Upper lobe of left lung (tissue), 6 donors: Measurements from ENCODE around the gene KDM2B. TPM values are rescaled to one million over a fixed set of nuclear protein-coding genes. Genes with fewer than 3 reads are reported as not detected.

Source experiments
- ATAC-seq, 2 donors: fragments of 200-7000 bp; cut with Tn5 transposase; one replicate each; pipeline ENCODE4 v1.9.1; 2022; ENCODE audit warnings: mild to moderate bottlenecking in 2 of 2, moderate library complexity in 2 of 2; ENCODE audit not compliant: low FRiP score in 2 of 2
- DNase-seq, 2 donors: peaks; one replicate each; pipeline ENCODE4 v3.0.0-alpha.2; 2019 to 2020
- H3K27ac ChIP-seq, 4 donors: fragments of 200-600 bp; sonication (generic); one replicate each; pipeline ENCODE4 v1.5.1; 2016 to 2019
- H3K27me3 ChIP-seq, 4 donors: fragments of 200-600 bp; sonication (generic); one replicate each; pipeline ENCODE4 v1.5.1; 2017 to 2019
- H3K36me3 ChIP-seq, 4 donors: fragments of 200-600 bp; sonication (generic); one replicate each; pipeline ENCODE4 v1.5.1; 2016 to 2019
- H3K4me1 ChIP-seq, 4 donors: fragments of 200-600 bp; sonication (generic); one replicate each; pipeline ENCODE4 v1.5.1; 2018 to 2019
- H3K4me3 ChIP-seq, 4 donors: fragments of 200-600 bp; sonication (generic); one replicate each; pipeline ENCODE4 v1.5.1; 2017 to 2019; ENCODE audit warnings: mild to moderate bottlenecking in 2 of 4, moderate library complexity in 1 of 4
- H3K9me3 ChIP-seq, 4 donors: fragments of 200-600 bp; sonication (generic); one replicate each; pipeline ENCODE4 v1.5.1; 2018 to 2019
- CTCF ChIP-seq, 6 experiments: fragments of 450-650 bp in 4 of 6; fragments of 200-600 bp in 2 of 6; sonication (generic) in 2 of 6; IDR thresholded peaks; one replicate each; pipeline ENCODE4 v1.5.1; 2016 to 2019; ENCODE audit warnings: antibody characterized with exemption in 6 of 6
- EP300 ChIP-seq, 4 donors: sonication (generic); formaldehyde crosslinking; IDR thresholded peaks; one replicate each; pipeline ENCODE4 v1.5.1; 2017; ENCODE audit warnings: antibody characterized with exemption in 4 of 4, control low read depth in 2 of 4
- POLR2A ChIP-seq, 4 donors: fragments of 450-650 bp; IDR thresholded peaks; one replicate each; pipeline ENCODE4 v1.5.1; 2016 to 2017; ENCODE audit warnings: antibody characterized with exemption in 4 of 4, mild to moderate bottlenecking in 2 of 4
- POLR2AphosphoS5 ChIP-seq, 2 donors: sonication (generic); formaldehyde crosslinking; IDR thresholded peaks; one replicate each; pipeline ENCODE4 v1.5.1; 2017; ENCODE audit warnings: antibody characterized with exemption in 2 of 2
- WGBS, 2 donors: methylation state at CpG; one replicate each; pipeline ENCODE4 v1.1.5; 2017 to 2018; 5-methylcytosine and 5-hydroxymethylcytosine counted together
- total RNA-seq, 6 donors: library from RNA; depleted of rRNA in 4 of 6; stranded (reverse); fragments of >200 nt in 4 of 6; gene quantifications; one replicate each; pipeline versions ENCODE4 v1.1.0 to v1.2.1, GENCODE V29; 2016 to 2021
- donor health status: DM: no; HTN: no; CAD: no; lungs with moderate emphysema.
- donor health status: DM: no; HTN: yes; CAD: no; lungs with severe emphysema.

KDM2B gene
- total RNA-seq, 6 donors from 2014 or later: 29.5 to 81.7 (median 34.2) TPM

DNA sequence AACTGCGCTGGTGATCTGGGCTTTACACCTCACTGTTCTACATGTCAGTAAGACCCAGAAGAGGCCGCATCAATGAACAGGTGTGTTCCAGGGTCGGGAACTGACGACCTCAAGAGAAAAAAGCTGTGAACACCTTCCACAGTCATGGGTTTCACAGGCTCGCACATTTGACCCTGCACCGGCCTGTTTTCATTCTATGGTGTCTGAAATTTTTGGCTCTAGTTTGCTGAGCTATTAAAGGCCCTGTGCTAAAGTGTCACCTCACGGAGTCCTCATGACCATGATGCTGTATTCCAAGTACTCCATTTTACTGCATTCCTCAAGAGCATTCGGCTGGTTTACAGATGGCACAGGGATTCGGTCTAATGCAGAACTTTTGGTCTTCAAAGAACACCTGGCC, 78.9 kb downstream of the KDM2B start:
- DNase-seq (no peak), ATAC-seq (no peak)
- H3K4me1 ChIP-seq: peaks cover 0 to 5% (median 2%) of the 10 kb centered on the region in 4 donors
- no peak overlapping the region for H3K4me3 ChIP-seq
- TF ChIP-seq CTCF (IDR thresholded peaks at IDR 0.05): no peak
- no peak for TF ChIP-seq POLR2A (IDR thresholded peaks at IDR 0.05)
- no peak for TF ChIP-seq EP300 (IDR thresholded peaks at IDR 0.05)
- no peak for TF ChIP-seq POLR2AphosphoS5 (IDR thresholded peaks at IDR 0.05)
- WGBS, 2 donors: 94 to 95% methylated on average over 9 of the region's 9 CpGs
- H3K27ac ChIP-seq: no peak overlapping the region
- H3K9me3 ChIP-seq: no peaks in the 10 kb centered on the region
- H3K27me3 ChIP-seq: no peaks in the 10 kb centered on the region
- H3K36me3 ChIP-seq: peaks cover 0 to 17% (median 5%) of the 10 kb centered on the region in 4 donors

DNA sequence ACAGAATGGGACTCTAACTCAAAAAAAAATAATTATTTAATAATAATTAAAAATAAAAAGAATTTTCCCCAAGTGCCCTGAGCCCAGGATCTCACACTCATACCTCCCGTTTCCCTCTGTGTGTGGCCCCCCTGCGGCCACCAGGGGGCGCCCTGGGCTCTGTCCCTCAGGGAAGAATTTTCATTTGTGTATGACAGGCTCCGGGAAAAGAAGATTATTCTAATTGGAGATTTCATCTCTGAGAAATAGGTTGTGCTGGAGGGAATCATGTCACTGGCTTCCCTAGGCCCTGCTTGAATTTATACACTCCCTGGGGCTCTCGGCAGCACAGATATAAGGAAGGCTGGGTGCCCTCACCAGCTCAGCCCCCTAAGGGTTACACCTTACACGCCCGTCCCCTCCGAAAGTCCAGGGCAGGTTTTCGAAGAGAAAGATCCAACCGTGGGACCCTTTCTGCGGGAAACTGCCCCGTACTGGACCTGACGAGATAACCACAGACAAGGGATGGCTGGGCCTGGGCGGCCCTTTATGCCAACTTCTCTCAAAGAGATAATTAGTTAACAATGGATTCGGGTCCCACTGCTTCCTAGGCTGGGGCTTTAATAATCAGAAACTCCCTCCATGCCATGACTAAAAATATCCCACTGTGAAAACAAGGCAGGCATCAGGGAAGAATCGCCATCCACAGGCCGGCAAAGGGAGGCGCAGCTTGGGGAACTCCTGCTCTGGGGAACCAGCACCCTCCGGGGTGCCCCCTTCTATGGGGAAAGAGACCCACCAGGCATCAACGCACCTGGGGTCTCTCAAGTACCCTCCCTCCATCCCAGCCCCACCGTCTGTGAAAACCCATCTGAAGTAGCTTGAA, 80.7 kb downstream of the KDM2B start:
- Histone ChIP-seq H3K36me3 (peaks cover 0 to 9% (median 4%) of the 10 kb centered on the region in 4 donors), H3K4me1 (peaks cover 0 to 8% (median 3%) of the 10 kb centered on the region in 4 donors), H3K9me3 (no peaks in the 10 kb centered on the region), H3K4me3 (peak overlapping the region in 2 of 4 donors; percentile 20 to 23), H3K27ac (peak overlapping the region in 3 of 4 donors; percentile 10 to 71 (median 70)), H3K27me3 (no peaks in the 10 kb centered on the region)
- TF ChIP-seq EP300 (IDR thresholded peaks at IDR 0.05) (no peak), POLR2A (IDR thresholded peaks at IDR 0.05) (no peak), POLR2AphosphoS5 (IDR thresholded peaks at IDR 0.05) (no peak), CTCF (IDR thresholded peaks at IDR 0.05) (peak; percentile 63 to 99 (median 76))
- WGBS, 2 donors: 34 to 39% methylated on average over 20 to 21 of the region's 21 CpGs
- DNase-seq: peak; percentile 76 to 97
- ATAC-seq: peak; percentile 86 to 88

- 90 to 93% methylated on average over 2 to 8 of the region's 8 CpGs for WGBS, 2 donors
- Histone ChIP-seq H3K4me3 (no peak overlapping the region), H3K36me3 (no peaks in the 10 kb centered on the region), H3K27ac (no peak overlapping the region), H3K27me3 (no peaks in the 10 kb centered on the region), H3K9me3 (no peaks in the 10 kb centered on the region), H3K4me1 (peaks cover 0 to 8% (median 5%) of the 10 kb centered on the region in 4 donors)
- TF ChIP-seq EP300 (IDR thresholded peaks at IDR 0.05) (no peak), POLR2AphosphoS5 (IDR thresholded peaks at IDR 0.05) (no peak), CTCF (IDR thresholded peaks at IDR 0.05) (no peak), POLR2A (IDR thresholded peaks at IDR 0.05) (no peak)
- no peak for ATAC-seq
- no peak for DNase-seq
Measured at GRCh38 chr12:121495746-121496145, 85.1 kb downstream of the KDM2B start.

DNA sequence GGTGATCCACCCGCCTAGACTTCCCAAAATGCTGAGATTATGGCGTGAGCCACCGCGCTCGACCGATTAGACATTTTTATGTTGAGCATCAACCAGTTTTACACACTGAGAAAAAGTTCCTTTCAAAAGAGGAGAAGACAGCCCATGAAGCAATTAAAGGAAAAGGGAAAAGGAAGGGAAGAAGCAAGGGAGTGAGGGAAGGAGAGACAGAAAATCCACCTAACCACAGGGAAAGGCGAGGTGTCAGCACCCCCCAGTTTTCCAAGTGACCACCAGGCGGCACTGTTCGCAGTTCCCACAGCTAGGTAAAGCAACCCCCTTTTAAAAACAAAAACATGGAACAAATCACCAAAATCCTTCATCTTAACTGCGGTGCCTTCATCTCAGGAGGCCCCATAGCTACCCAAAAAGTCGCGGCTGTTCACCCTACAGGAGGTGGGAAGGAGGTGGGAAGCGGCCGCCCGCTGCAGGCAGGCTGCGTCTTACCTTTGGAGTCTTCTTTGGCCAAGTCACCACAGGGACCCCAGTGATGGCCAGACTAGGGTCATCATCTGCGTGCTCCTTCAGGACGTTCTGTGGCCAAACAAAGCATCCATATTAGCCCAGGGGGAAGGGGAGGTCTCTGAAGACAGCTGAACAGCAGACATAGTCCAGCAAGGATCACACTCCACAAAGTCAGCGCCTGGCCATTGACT, 86.6 kb downstream of the KDM2B start:
- 79 to 84% methylated on average over 18 to 19 of the region's 19 CpGs for WGBS, 2 donors
- no peaks in the 10 kb centered on the region for H3K9me3 ChIP-seq
- ATAC-seq (peak in 1 of 2 donors; percentile 67), DNase-seq (peak in 1 of 2 donors; percentile 25)
- H3K36me3 ChIP-seq: peaks cover 0 to 6% (median 2%) of the 10 kb centered on the region in 4 donors
- H3K4me1 ChIP-seq: peaks cover 0 to 10% (median 2%) of the 10 kb centered on the region in 4 donors
- no peak overlapping the region for H3K4me3 ChIP-seq
- TF ChIP-seq POLR2A (IDR thresholded peaks at IDR 0.05): no peak
- peak; percentile 55 to 72 (median 66) for TF ChIP-seq CTCF (IDR thresholded peaks at IDR 0.05)
- no peaks in the 10 kb centered on the region for H3K27me3 ChIP-seq
- H3K27ac ChIP-seq: no peak overlapping the region
